Esophagus muscularis mucosa (tissue), 4 donors: ENCODE results near the gene IWS1.

Source experiments
- CTCF ChIP-seq, 3 experiments: fragments of 200-600 bp in 2 of 3; fragments of 450-650 bp in 1 of 3; sonication (generic) in 2 of 3; IDR thresholded peaks; one replicate each; pipeline ENCODE4 v1.5.1; 2017 to 2019; ENCODE audit warnings: antibody characterized with exemption in 3 of 3, mild to moderate bottlenecking in 2 of 3, moderate library complexity in 1 of 3
- EP300 ChIP-seq: sonication (generic); formaldehyde crosslinking; IDR thresholded peaks from one replicate; pipeline ENCODE4 v1.6.1; 2017; ENCODE audit warnings: antibody characterized with exemption
- POLR2A ChIP-seq: fragments of 450-650 bp; IDR thresholded peaks from one replicate; pipeline ENCODE4 v1.6.1; 2017; ENCODE audit warnings: antibody characterized with exemption, moderate library complexity, mild to moderate bottlenecking, low read depth
- POLR2AphosphoS5 ChIP-seq, 2 donors: sonication (generic); formaldehyde crosslinking; IDR thresholded peaks; one replicate each; pipeline ENCODE4 v1.6.1; 2017; ENCODE audit warnings: antibody characterized with exemption in 2 of 2

- TF ChIP-seq CTCF (IDR thresholded peaks at IDR 0.05), result no peak
- no peak for TF ChIP-seq POLR2A
- TF ChIP-seq POLR2AphosphoS5 (IDR thresholded peaks at IDR 0.05), result no peak
- no peak for TF ChIP-seq EP300
These were observed 63.8 kb downstream of the IWS1 start for GRCh38 chr2:127462461-127462860.
